Activated CD8-positive, alpha-beta memory T cell treated with anti-CD3 and anti-CD28 coated beads, Interleukin-2, amount 50 U/mL, for 48 hours (primary cell): ENCODE data around the gene CSNK1A1.
"Not testable (repeated sequence)": the region's sequence is repeated elsewhere in the genome, so short reads cannot be mapped to it uniquely, and the experiment has no call there.

Experiments
- DNase-seq: peaks from one replicate; pipeline ENCODE4 v3.0.0-alpha.2; 2020

Gene CSNK1A1

DNA sequence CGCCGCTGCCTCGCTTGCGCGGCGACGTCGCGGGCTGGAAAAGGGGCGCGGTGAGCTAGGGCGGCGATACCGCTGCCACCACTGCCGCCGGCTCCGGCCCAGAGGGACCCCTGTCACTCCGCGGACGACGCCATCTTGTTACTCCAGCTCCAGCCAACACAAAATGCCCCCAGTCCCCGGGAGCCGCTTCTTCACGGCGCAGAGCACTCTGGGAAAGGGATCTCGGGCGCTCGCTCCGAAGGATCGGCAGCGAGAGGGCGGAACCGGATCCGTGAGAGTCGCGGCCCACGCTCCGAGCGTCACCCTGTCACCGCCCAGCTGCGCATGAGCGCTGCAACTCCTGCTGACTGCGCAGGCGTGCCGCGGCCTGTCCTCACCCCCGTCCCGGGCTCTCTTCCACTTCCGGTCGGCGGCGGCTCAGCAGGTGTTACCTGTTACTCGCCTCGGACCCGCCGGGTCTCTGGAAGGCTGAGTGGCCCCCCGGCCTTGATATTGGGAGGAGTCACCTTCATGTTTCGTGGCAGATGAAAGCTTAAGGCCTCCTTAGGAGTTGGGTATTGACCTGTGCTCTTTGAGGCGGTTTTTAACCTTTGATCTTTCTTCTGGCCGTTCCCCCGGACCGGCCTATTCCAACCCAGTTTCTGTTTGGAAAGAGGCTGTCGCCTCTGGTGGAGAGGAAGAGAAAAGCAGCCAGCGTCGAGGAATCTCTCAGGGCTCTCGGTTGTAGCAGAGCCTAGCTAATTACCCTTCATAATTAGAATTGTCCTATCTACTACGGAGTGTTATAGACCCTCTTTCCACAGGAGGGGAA lies at the start of gene CSNK1A1:
CSNK1A1 (minus strand) TSS at position 213 of the 811 bp plus-strand sequence. CDS start 475 bp downstream, outside the sequence.
- peak; percentile 99 for DNase-seq

DNA sequence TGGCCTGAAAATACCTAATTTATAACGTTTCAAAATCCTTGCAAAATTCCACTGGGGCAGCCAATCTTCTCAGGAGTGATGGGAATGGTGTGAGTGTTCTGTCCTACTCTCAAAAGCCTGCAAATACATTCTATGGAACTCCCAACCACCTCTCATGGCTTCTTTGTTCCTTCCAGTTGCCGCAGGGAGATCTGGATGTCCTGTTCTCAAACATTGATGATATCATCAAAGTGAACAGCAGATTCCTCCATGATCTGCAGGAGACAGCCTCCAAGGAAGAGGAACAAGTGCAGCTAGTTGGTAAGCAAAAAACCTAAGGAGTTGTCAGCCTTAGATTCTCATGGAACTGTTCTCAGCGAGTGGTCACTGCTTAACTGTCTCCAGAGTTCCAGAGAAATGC lies 49.7 kb upstream of the CSNK1A1 start:
- DNase-seq, result no peak

DNA sequence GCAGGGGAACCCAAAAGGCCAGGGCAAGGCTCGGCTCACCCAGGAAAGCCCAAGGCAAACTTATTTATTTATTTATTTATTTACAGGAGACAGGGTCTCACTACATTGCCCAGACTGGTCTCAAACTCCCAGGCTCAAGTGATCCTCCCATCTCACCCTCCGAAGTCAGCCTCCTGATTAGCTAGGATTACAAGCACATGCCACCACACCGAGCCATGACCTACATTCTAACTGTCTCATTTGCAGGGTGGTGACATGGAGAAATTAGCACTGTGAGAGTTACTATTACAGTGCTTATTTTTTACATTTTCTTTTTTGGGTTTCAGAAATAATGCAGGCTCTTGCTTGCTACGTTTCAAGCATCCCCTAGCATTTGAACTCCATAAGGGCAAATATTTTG lies 48.1 kb upstream of the CSNK1A1 start:
- no peak for DNase-seq

DNA sequence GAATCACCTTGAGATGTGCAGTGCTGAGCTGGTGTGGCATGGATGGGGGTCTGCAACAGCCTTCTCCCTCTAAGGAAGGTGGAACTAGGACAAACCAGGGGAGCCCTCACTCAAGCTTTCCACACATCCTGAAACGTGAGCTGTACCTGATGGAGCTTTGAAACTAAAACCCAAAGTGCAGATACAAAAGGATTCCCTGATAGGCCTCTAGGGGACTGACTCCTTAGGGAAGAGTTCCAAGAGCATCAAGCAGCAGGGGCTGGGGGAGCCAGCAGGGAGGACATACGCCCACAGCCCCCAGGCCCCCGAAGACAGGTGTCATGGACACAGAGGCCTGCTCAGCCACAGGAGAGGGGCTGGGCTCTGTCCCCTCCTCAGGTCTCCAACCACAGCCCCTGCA lies 47.7 kb upstream of the CSNK1A1 start:
- no peak for DNase-seq

DNA sequence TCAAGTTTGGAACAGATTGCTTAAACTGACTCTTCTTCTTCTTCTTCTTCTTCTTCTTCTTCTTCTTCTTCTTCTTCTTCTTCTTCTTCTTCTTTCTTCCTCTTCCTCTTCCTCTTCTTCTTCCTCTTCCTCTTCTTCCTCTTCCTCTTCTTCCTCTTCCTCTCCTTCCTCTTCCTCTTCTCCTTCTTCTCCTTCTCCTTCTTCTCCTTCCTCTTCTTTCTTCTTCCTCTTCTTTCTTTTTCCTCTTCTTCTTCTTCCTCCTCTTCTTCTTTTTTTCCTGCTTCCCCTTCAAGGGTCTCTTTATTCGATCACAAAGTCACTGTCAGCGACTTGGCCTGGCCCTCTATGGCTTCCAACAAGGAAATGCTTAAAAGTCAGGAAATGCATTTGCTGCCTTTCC lies 47.0 kb upstream of the CSNK1A1 start:
- not testable (repeated sequence) for DNase-seq

DNA sequence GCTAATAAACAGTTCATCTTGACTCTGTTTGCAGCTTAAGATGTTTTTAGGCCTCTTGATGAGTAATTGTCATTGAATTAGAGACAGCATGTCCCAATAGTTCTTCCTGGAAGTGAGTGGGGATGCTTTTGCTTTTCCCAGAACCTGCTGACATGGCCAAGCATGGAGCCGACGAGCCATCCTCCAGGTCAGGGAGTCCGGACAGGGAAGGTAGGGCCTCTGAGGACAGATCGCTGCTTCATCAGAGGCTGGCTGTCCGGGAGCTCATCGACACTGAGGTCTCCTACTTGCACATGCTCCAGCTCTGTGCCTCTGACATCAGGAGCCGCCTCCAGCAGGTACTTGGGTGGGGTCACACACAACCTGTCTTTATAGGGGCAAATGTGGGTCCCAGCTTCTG lies 46.4 kb upstream of the CSNK1A1 start:
- no peak for DNase-seq

DNA sequence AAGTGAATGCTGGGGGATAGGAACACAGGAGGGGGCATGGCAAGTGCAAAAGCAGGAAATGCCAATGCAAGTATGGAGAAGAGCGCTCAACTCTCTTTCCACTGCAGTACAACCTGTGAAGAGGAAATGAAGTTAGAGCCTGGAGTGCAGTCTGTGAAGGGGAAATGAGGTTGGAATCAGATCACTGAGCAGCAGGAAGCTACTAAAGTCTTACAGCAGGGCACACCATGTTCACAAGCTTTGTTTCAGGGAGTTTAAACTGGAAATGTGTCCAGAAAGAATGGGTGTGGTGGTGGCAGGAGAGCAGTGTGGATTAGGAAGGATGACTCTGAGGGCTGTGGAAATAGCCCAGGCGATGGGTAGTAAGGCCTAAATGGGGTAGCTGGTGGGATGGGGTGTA lies 45.5 kb upstream of the CSNK1A1 start:
- DNase-seq, result no peak

DNA sequence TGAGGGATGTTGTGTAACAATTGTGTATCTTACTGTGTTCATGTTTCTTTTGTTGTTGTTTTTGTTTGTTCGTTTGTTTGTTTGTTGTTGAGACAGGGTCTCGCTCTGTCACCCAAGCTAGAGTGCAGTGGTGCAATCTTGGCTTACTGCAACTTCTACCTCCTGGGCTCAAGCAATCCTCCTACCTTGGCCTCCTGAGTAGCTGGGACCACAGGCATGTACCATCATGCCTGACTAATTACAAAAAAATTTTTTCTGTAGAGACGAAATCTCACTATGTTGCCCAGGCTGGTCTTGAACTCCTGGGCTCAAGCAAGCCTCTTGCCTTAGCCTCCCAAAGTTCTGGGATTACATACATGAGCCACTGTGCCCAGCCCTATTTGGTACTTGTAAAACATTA lies 43.9 kb upstream of the CSNK1A1 start:
- not testable (repeated sequence) for DNase-seq

DNA sequence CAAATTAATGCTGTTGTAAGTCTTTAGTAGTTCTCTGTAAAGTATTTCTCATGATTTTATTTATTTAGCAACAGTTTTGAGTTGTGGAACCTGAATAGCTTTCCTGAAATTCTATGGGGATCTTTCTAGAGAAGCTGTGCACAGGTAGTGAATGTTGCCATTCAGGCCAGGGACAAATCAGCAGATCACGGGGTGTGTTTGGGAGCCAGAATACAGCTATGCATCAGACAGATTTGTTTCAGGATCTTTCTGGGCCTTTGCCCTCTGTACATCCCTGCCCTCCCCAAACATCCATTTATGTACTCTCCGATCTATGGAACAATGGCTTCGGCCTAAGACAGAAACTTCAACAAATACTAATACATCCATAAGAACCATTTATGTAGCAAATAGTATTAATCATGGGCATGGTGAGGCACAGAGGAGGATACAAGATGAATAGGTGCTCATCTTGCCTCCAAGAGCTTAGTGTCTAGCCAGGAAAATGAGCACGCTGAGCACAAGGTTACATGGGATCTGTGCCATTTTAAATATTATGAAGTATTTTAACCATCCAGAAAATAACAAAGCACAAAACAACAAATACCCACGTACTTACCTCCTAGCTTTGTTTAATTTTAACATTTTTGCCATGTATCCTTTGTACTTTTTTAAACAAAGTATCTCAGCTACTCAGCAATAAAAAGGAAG lies 43.1 kb upstream of the CSNK1A1 start:
- DNase-seq, result no peak

DNA sequence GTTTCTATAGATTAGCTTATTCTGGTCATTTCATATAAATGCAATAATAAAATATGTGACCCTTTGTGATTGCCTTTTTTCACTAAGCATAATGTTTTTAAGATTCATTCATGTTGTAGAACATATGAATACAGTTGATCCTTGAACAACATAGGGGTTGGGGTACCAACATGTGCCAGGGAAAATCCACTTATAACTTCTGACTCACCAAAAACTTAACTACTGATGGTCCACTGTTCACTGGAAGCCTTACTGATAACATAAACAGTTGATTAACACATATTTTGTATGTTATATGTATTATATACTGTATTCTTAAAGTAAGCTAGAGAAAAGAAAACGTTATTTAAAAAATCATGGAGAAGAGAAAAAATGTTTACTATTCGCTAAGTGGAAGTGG lies 42.1 kb upstream of the CSNK1A1 start:
- no peak for DNase-seq

DNA sequence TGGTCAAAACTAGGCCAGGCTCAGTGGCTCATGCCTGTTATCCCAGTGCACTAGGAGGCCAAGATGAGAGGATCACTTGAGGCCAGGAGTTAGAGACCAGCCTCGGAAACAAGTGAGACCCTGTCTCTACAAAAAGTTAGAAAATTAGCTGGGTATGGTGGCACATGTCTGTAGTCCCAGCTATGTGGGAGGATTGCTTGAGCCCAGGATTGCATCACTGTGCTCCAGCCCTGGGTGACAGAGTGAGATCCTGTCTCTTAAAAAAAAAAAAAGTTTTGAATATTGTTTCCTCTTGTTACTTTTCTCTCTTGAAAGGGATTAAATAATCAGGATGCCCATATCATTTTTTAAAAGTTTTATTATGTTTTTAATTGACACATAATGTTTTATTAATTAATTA lies 37.7 kb upstream of the CSNK1A1 start:
- DNase-seq, result no peak

DNA sequence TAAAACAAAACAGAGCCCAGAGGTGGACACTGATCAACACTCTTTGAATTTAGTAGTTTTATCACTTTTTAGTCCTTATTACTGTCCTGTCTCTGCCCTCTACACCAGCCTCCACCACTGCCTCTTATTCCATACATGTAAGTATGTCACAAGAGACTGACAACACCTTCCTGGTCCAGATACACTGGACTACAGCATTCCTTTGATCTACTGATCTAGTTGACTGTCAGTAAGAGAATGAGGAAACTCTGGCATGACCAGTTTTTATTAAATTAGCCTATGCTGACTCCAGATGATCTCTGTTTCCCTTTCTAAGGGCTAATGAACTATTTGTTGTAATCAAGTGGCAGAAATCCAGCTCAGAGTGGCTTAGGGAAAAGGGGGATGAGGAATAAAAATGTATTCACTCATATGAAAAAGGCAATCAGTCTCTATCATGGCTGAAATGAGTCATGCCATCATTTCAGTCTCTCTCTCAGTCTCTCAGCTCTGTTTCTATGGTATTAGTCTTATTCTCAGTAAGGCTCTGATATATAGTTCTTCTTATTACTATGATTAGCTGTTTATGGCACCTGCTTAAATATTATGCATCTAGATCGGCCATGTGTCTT lies 35.6 kb upstream of the CSNK1A1 start:
- DNase-seq, result no peak

DNA sequence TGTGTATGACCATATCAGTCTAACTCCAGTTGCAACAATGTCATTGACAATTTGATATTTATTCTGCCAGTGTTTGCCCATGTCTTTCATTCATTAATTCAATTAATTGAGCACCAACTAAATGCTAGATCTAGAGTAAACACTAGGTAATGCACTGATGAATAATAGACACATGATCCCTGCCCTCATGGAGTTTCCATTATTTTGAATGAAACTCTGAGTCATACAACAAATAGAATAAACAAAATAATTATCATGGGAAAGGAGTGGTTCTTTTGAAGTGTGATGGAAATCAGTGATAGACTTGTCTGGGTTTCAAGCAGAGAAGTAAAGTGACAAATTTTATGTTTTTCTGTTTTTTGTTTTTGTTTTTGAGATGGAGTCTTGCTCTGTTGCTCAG lies 34.7 kb upstream of the CSNK1A1 start:
- no peak for DNase-seq

DNA sequence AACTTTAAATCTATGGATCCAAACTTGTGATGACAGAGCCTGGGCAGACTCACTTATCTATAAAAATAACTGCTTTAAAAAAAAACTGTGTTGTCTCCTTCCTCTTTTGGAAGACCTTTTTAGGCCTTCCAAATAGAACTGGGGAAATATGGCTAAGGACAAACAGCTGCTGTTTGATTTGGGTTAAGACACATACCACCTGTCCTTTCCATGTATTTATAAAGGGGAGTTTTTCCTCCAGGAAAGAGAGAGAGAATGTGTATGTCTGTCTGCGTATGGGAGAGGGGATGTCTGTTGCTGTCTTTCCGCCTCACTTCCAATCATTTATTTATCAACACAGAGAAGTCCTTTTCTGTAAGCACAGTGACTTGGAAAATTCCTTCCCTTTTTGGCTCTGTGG lies 32.9 kb upstream of the CSNK1A1 start:
- DNase-seq, result no peak

DNA sequence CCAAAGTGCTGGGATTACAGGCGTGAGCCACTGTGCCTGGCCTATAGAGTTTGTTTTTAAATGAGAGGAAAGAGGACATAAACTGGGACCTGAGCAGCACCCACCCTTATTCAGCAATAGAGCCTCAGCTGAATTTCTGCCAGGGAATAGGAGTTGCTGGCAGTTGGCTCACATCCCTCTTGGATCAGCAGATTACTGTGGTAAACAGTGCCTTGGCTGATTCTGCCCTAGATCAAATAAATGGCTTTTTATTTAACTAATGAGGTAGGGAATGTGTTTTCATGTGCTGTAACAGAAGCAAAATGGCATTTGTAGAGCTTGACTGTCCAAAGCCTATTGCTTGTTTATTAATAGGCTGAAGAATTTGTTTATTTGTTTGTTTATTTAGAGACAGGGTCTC lies 32.2 kb upstream of the CSNK1A1 start:
- no peak for DNase-seq

DNA sequence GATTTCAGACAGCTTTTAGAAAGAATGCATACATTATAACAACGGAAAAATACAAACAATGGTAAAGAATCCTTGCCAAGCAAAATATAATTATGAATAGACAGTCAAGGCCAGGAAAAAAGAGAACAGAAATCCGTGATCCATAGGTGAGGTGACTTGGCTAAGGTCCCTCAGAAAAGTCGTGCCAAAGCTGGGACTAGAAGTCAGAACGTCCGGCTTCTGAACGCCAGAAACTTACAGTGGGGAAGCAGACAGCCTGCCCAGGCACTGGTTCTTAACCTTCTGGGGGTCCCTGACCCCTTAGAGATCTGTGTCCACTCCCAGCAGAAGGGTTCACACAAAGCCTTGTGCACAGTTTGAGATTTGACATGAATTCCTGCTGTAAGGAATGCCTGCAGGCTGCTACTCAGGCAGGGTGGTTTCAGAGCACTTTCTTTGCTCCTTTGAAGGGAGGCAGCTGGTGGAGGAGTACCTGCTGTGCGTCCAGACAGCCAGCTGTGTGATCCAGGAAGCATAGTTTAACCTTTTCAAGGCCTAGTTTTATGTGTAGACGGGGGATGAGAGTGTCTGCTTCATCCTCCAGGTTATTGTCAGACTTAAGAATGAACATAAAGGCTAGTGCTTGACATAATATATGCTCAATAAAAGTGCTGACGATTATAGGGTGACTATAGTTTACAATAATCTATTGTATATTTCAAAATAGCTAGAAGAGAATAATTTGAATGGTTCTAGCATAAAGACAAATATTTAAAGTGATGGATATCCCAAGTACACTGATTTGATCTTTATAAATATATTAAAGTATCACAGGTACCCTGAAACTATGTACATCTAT lies 30.9 kb upstream of the CSNK1A1 start:
- DNase-seq, result no peak

DNA sequence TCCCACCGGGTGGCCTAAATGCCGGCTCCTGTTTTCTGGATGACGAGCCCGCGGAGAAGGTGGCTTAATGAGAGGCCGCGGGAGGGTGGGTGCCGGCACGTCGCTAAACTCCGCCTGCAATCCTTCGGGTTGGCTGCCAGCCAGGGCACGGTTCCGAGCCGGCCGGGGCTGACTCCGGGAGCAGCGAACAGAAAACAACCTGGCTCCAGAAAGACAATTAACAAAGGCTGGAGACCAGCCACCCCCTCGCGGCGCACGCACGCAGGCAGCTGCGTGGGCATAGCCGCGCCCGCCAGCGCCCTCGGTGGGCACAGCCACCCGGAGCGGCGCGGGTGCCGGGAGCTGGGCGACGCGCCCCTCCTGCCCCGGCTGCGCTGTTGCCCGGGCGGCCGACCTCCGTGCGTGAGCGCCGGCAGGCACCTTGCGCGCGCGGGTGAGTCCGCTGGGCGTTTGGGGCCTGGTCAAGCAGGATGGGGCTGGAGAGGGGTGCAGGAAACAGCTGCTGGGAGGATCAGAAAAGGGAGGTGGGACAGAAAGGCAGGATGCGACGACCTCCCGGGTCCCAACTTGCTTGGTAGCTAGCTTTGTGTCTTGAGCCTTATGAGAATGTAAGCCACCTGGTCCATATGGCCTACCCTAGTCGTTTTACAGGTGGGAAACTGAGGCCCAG lies 30.1 kb upstream of the CSNK1A1 start, which contains the start of gene ARHGEF37:
ARHGEF37 (plus strand) TSS at position 307 of the 670 bp plus-strand sequence. CDS start 16,272 bp downstream, outside the sequence.
- DNase-seq, result peak; percentile 84

DNA sequence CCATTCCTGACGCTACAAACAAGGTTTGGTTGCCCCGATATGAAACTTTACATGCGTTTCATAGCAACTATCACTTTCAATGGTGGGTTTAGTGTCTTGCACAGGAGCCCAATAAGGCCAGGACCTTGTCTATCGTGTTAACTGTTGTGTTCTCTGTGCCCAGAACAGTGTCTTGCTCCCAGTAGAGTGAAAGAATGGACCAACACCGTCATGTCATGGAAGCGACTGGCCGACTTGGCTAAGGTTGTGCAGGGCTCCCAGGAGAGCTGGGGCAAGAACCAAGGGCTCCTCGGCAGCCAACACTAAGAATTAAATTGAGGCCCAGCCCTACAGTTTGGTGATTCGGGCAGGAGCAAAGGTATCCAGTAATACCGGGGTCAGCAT lies 29.6 kb upstream of the CSNK1A1 start:
- no peak for DNase-seq

DNA sequence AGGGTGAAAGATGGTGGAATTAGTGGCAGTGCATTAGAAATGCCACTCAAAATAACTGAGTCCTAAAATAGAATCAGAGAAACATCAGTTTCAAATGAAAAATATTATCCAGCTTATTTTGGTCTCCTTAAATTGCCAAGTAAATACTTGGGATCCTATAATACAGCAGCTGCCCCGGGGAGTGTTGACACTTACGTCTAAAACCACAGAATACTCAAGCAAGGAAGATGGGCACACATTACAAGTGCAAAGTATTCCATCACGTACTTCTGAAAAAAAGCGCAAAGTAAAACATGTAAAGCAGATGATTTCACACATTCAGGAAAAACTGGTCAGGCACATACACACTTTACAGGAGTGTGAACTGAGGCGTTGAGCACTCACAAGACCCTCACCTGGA lies 27.7 kb upstream of the CSNK1A1 start:
- DNase-seq, result no peak

DNA sequence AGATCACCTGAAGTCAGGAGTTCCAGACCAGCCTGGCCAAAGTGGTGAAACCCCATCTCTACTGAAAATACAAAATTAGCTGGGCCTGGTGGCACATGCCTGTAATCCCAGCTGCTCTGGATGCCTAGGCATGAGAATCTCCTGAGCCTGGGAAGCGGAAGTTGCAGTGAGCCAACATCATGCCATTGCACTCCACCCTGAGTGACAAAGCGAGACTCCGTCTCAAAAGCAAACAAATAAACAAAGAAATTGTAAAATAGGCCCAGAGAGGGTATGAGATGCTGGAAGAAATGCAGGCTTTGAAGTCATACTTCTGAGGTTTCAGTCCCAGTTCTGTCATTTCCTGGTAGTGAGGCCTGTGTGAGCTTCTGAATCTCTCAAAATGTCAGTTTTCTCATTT lies 24.8 kb upstream of the CSNK1A1 start:
- DNase-seq, result peak; percentile 55

DNA sequence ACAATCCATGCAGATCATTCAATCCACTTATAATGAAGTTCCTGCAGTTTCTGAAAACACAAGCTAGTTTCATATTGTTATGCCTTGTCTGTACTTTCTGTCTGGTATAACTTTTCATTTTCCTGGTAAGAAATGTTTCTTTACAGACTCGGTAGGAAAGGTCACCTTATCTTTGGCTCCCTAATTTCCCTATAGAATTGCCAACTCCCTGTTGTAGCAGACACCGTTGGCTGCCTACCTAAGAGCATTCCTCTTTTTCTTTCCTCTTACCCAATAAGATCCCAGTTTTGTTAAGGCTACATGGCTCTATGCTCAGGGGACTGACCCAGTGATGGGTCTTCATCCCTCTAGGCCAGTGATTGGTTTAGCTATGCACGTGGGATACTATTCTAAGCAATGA lies 23.9 kb upstream of the CSNK1A1 start:
- no peak for DNase-seq

DNA sequence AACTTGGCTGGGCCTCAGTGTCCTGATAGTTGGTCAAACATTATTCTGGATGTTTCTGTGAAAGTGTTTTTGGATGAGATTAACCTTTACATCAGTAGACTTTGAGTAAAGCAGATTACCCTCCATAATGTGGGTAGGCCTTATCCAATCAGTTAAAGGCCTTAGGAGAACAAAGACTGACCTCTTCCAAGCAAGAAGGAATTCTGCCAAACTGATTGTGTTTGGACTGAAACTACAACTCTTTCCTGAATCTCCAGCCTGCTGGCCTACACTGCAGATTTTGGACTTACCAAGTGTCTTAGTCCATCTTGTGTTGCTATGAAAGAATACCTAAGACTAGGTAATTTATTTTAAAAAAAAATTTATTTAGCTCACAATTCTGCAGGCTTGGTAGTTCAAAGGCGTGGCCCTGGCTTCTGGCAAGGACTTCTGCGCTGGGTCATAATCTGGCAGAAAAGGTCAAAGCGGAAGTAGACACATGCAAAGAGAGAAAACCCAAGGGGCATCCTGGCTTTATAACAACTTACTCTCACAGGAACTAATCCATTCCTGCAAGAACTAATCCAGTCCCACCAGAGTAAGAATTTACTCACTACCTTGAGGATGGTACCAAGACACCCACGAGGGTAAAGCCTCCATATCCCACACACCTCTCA lies 21.5 kb upstream of the CSNK1A1 start:
- DNase-seq, result no peak
